ENCODE results near the gene BLVRA. TPM values are rescaled to one million over a fixed set of nuclear protein-coding genes. Genes with fewer than 3 reads are reported as not detected.
A peak's percentile ranks its signal among the peaks of the same experiment; 100 is the strongest.

The BLVRA gene
- total and polyA plus RNA-seq, 10 of the 15 experiments (the other 5 are each of a cell fraction or from before 2014, with no cell fraction given): 63.3 to 198 (median 102) TPM

- TF ChIP-seq SKIL (IDR thresholded peaks at IDR 0.05; ENCODE audit: low read depth, poor library complexity, severe bottlenecking) (peak; percentile 45), ZBTB11 (CRISPR knock-in tag; IDR thresholded peaks at IDR 0.05) (no peak), STAT3 (IDR thresholded peaks at IDR 0.05; ENCODE audit: low read depth, low read length) (no peak), NR2C1 (IDR thresholded peaks at IDR 0.05) (no peak), CUX1 (IDR thresholded peaks at IDR 0.05; ENCODE audit: insufficient replicate concordance, low read depth, low read length) (peak; percentile 7), RBBP5 (conservative IDR thresholded peaks at IDR 0.05) (no peak), SP1 (IDR thresholded peaks at IDR 0.05; ENCODE audit: low read depth, low read length) (peak; percentile 41), MTA3 (IDR thresholded peaks at IDR 0.05; ENCODE audit: borderline replicate concordance, low read length) (no peak), IRF4 (IDR thresholded peaks at IDR 0.05; ENCODE audit: low read depth, low read length) (peak; percentile 61; the same call in 1 of the 2 replicates), PBX3 (IDR thresholded peaks at IDR 0.05; ENCODE audit: insufficient replicate concordance, low read depth, low read length) (peak; percentile 31), CHD4 (IDR thresholded peaks at IDR 0.05) (no peak), KDM1A (IDR thresholded peaks at IDR 0.05; ENCODE audit: borderline replicate concordance) (no peak; the same call in 1 of the 2 replicates), RELB (IDR thresholded peaks at IDR 0.05; ENCODE audit: low read depth) (peak; percentile 99), SPI1 (IDR thresholded peaks at IDR 0.05; ENCODE audit: borderline replicate concordance, insufficient read depth, low read depth, low read length) (no peak)
Measured at GRCh38 chr7:43735802-43736603, 22.5 kb upstream of the BLVRA start (continued).

Data from GM12878 (cell line).